GM12878 (cell line): Measurements from ENCODE around the gene KIAA1671. TPM values are rescaled to one million over a fixed set of nuclear protein-coding genes. Genes with fewer than 3 reads are reported as not detected.

ENCODE experiments used
- ATAC-seq: fragments of 200-7000 bp; cut with Tn5 transposase; 3 replicates; pipeline ENCODE4 v1.9.1; 2020; ENCODE audit warnings: mild to moderate bottlenecking, moderate library complexity
- BruUV-seq: library from RNA; stranded (reverse); fragments of 400-500 nt; replicated peaks from 2 replicates; lab custom pipeline; 2021; lab: Mats Ljungman, UMichigan
- CTCF ChIA-PET: fragments of 300-600 bp; sonication (Branson Sonifier 250); formaldehyde crosslinking; extraction: SDS; loops from one replicate; lab custom pipeline; 2021; ENCODE audit warnings: inconsistent platforms; lab: Yijun Ruan, JAX
- POLR2A ChIA-PET: fragments of 350-600 bp; formaldehyde crosslinking; extraction: SDS; loops from one replicate; lab custom pipeline; 2021; ENCODE audit warnings: inconsistent platforms; lab: Charles Lee
- RAD21 ChIA-PET: fragments of 300-600 bp; sonication (Branson Sonifier 250); formaldehyde crosslinking; loops from one replicate; lab custom pipeline; 2023; ENCODE audit warnings: antibody characterized with exemption; ENCODE audit not compliant: unreplicated experiment; lab: Charles Lee
- SMC1A ChIA-PET: fragments of 300-600 bp; sonication (Branson Sonifier 250); formaldehyde crosslinking; loops from one replicate; lab custom pipeline; 2023; ENCODE audit not compliant: unreplicated experiment, uncharacterized antibody; lab: Charles Lee
- DNase-seq: peaks from one replicate; pipeline ENCODE4 v3.0.0-alpha.2; 2011; ENCODE audit warnings: low read depth, low spot score
- FAIRE-seq: peaks from 3 replicates; lab custom pipeline; 2011; peaks lifted over from hg19 to GRCh38; lab: Jason Lieb, UNC
- H2AFZ ChIP-seq: 2 replicates; pipeline ENCODE4 v1.6.0; 2011; ENCODE audit warnings: low read depth, low read length, control low read depth; ENCODE audit not compliant: control insufficient read depth
- H3K27ac ChIP-seq: 2 replicates; pipeline ENCODE4 v1.5.1; 2011; ENCODE audit warnings: control low read depth; ENCODE audit not compliant: control insufficient read depth, insufficient read depth
- H3K27me3 ChIP-seq, 2 experiments: replicated peaks in 1 of 2; 2 replicates each; pipeline versions ENCODE4 v1.6.0 to v1.6.1; 2011; ENCODE audit warnings: low read length in 1 of 2; ENCODE audit not compliant: control insufficient read depth in 2 of 2, insufficient read depth in 2 of 2
- H3K36me3 ChIP-seq, 2 experiments: 2 replicates each; pipeline ENCODE4 v1.5.1; 2011; ENCODE audit warnings: low read length in 1 of 2; ENCODE audit not compliant: control insufficient read depth in 2 of 2, insufficient read depth in 2 of 2
- H3K4me1 ChIP-seq: 2 replicates; pipeline ENCODE4 v1.6.1; 2011; ENCODE audit warnings: mild to moderate bottlenecking, low read length, moderate library complexity, mixed read lengths; ENCODE audit not compliant: control insufficient read depth, insufficient read depth
- H3K4me2 ChIP-seq: 2 replicates; pipeline ENCODE4 v1.6.0; 2011; ENCODE audit warnings: control low read depth; ENCODE audit not compliant: control insufficient read depth, insufficient read depth
- H3K4me3 ChIP-seq: fragments of 200-600 bp; sonication (generic); 2 replicates; pipeline ENCODE4 v1.5.1; 2016
- H3K79me2 ChIP-seq: 2 replicates; pipeline ENCODE4 v1.6.0; 2011; ENCODE audit warnings: low read length; ENCODE audit not compliant: control insufficient read depth, insufficient read depth
- H3K9ac ChIP-seq: 2 replicates; pipeline ENCODE4 v1.8.0; 2011; ENCODE audit warnings: low read length, control low read depth, mixed read lengths; ENCODE audit not compliant: control insufficient read depth, insufficient read depth
- H3K9me3 ChIP-seq: replicated peaks from 3 replicates; pipeline ENCODE4 v1.5.1; 2011; ENCODE audit warnings: mild to moderate bottlenecking, low read length; ENCODE audit not compliant: control insufficient read depth, insufficient read depth
- H4K20me1 ChIP-seq: 2 replicates; pipeline ENCODE4 v1.6.0; 2011; ENCODE audit not compliant: control insufficient read depth, insufficient read depth
- BCL11A ChIP-seq: IDR thresholded peaks from 2 replicates; pipeline ENCODE4 v1.6.1; 2011; ENCODE audit warnings: low read depth, low read length
- BRCA1 ChIP-seq: IDR thresholded peaks from 2 replicates; pipeline ENCODE4 v1.6.1; 2011; ENCODE audit warnings: low read depth, low read length, improper control_type of control experiment
- CBFB ChIP-seq: IDR thresholded peaks from 2 replicates; pipeline ENCODE4 v1.6.1; 2016; ENCODE audit warnings: antibody characterized with exemption, low read depth
- CEBPB ChIP-seq, 2 experiments: fragments of 150-350 bp in 1 of 2; IDR thresholded peaks; 2 replicates each; pipeline ENCODE4 v1.6.1; 2012 to 2014; ENCODE audit warnings: low read depth in 2 of 2, low read length in 2 of 2, borderline replicate concordance in 1 of 2, inconsistent platforms in 1 of 2
- DPF2 ChIP-seq: fragments of 450-650 bp; IDR thresholded peaks from 2 replicates; pipeline ENCODE4 v1.6.1; 2017; ENCODE audit warnings: mild to moderate bottlenecking
- EED ChIP-seq: sonication (generic); IDR thresholded peaks from 2 replicates; pipeline ENCODE4 v1.6.1; 2016; ENCODE audit warnings: antibody characterized with exemption, low read depth
- KAT2A ChIP-seq: conservative IDR thresholded peaks from 2 replicates; pipeline ENCODE4 v1.6.1; 2011; ENCODE audit warnings: low read depth, low read length; ENCODE audit not compliant: control insufficient read depth
- NFYA ChIP-seq: IDR thresholded peaks from 2 replicates; pipeline ENCODE4 v1.6.1; 2011; ENCODE audit warnings: low read depth, mild to moderate bottlenecking, low read length, improper control_type of control experiment, borderline replicate concordance
- POLR2AphosphoS2 ChIP-seq: IDR thresholded peaks from 2 replicates; pipeline ENCODE4 v1.6.1; 2011; ENCODE audit warnings: low read depth, mild to moderate bottlenecking, low read length, improper control_type of control experiment, moderate library complexity
- RAD21 ChIP-seq: IDR thresholded peaks from 2 replicates; pipeline ENCODE4 v1.6.1; 2011; ENCODE audit warnings: mild to moderate bottlenecking, low read depth, low read length, moderate library complexity; ENCODE audit not compliant: insufficient read depth
- SMC3 ChIP-seq: IDR thresholded peaks from 2 replicates; pipeline ENCODE4 v1.6.1; 2011; ENCODE audit warnings: low read length, improper control_type of control experiment, borderline replicate concordance
- STAT3 ChIP-seq: IDR thresholded peaks from 2 replicates; pipeline ENCODE4 v1.6.1; 2011; ENCODE audit warnings: low read depth, low read length, improper control_type of control experiment
- TBL1XR1 ChIP-seq: IDR thresholded peaks from 2 replicates; pipeline ENCODE4 v1.6.1; 2012; ENCODE audit warnings: low read depth, low read length, improper control_type of control experiment
- YY1 ChIP-seq: IDR thresholded peaks from 2 replicates; pipeline ENCODE4 v1.6.1; 2011; ENCODE audit warnings: low read depth, mild to moderate bottlenecking, low read length
- WGBS: methylation state at CpG from one replicate; pipeline ENCODE4 v1.1.6; 2016; ENCODE audit warnings: low lambda C conversion rate; ENCODE audit not compliant: insufficient replicate concordance, insufficient coverage; ENCODE audit errors: missing lambda C conversion rate; 5-methylcytosine and 5-hydroxymethylcytosine counted together
- in situ Hi-C: fragments of 300-500 bp; cut with MboI; formaldehyde crosslinking; loops from 9 replicates; pipeline ENCODE4 v1.14.3; 2018; ENCODE audit warnings: mixed read lengths
- intact Hi-C: fragments of 100-400 bp; cut with micrococcal nuclease; formaldehyde crosslinking; loops from one replicate; pipeline ENCODE4 v1.14.2; 2022; ENCODE audit not compliant: unreplicated experiment
- polyA plus RNA-seq, 11 experiments: library from polyadenylated mRNA; depleted of rRNA in 4 of 11; unstranded in 6 of 11; stranded (reverse) in 5 of 11; fragments of >200 nt; fragmentation: Nextera tagmentation in 4 of 11; fragmentation: Illumina TruSeq in 1 of 11; extraction: Ambion mirVana in 4 of 11; extraction: Trizol in 1 of 11; gene quantifications; 1 replicate in 1 of 11; 2 replicates in 10 of 11; pipeline versions ENCODE4 v1.2.1 to v1.2.3, GENCODE V29; 2011 to 2016; ENCODE audit warnings: inconsistent platforms in 2 of 11, missing spikeins in 2 of 11, low read depth in 1 of 11
- total RNA-seq, 4 experiments: library from RNA; depleted of rRNA in 3 of 4; stranded (reverse); fragments of >200 nt in 3 of 4; fragmentation: Illumina TruSeq in 1 of 4; extraction: Trizol in 1 of 4; gene quantifications; 2 replicates each; pipeline versions ENCODE4 v1.2.1 to v1.2.3, GENCODE V29; 2013 to 2021
- TF ChIP-seq, protein P1 (sequence below): fragments of 450-650 bp; IDR thresholded peaks from 2 replicates; pipeline ENCODE4 v1.6.1; 2017; ENCODE audit warnings: borderline replicate concordance
- TF ChIP-seq, protein P2 (sequence below): fragments of 450-650 bp; formaldehyde crosslinking; IDR thresholded peaks from 2 replicates; pipeline ENCODE4 v1.4.0; 2022; ENCODE audit warnings: mild to moderate bottlenecking, moderate library complexity
- TF ChIP-seq, protein P3 (sequence below): IDR thresholded peaks from 2 replicates; pipeline ENCODE4 v1.6.1; 2012; ENCODE audit warnings: low read depth, low read length, improper control_type of control experiment

KIAA1671 gene
- total and polyA plus RNA-seq, 10 of the 15 experiments (the other 5 are each of a cell fraction or from before 2014, with no cell fraction given), result 0.05 to 2.7 (median 0.33) TPM

DNA sequence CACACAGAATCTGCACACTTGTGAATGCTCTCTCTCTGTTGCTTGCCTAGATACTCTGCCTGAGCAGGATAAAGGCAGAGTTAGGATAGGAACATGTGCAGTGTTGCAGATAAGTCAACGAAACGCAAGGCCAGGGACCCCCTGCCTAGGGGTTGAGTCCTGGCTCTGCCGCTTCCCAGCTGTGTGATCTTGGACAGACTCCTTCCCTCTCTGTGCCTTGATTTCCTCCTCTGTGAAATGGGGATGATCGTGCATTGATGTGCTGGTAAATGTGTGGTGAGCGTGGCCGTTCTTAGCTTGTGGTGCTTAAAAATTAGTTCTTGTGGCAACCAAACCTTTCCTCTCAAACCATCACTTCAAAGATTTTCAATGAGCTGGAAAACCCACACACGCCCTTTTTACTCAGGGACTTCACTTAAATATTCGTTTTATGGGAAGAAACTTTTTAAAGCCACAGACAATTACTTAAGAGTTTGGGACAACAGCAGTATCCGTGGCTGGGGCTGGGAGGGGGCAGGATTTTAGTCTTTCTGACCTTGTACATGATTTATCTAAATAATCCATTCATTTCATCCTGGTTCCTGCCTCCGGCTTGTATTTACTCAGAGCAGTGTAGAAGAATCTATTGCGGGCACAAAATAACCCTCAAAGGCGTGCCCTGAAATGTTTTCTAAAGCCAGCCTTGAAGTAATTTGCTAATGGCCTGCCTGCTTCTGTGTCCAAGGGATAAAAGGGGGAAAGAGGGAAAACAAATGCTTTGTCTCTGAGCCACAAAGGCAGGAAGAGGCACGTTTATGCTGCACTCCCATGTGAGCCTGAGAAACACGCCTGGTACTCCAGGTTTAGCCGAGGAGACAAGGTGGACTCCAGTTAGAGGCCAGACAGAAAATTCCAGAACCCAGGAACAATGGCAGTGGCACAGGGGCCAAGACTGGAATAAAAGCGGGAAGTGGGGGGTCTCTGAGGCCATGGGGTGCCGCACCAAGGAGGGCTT, 162.2 kb downstream of the KIAA1671 start:
- no TSS peak for BruUV-seq
- ChIA-PET POLR2A (no interaction called here), SMC1A (no interaction called here), RAD21 (interaction anchor here (0.9 kb wide), 1 partner anchor 28 kb away, joined by 3 read pairs; no protein-coding TSS in a partner anchor), CTCF (interaction anchor here (1.5 kb wide), 1 partner anchor 55 kb away, joined by 6 read pairs; no protein-coding TSS in a partner anchor)
- whole genome bisulfite sequencing, result 15% methylated on average over 17 of the region's 17 CpGs
- no peaks in the 10 kb centered on the region for H4K20me1 ChIP-seq
- no peak overlapping the region for H3K27ac ChIP-seq
- no peak for ATAC-seq
- H3K9ac ChIP-seq, result no peak overlapping the region
- H3K4me2 ChIP-seq, result no peak overlapping the region
- peaks cover 0 to 13% of the 10 kb centered on the region in 2 experiments; a peak in 3 of 4 replicates for H3K27me3 ChIP-seq
- DNase-seq, result no peak
- no peaks in the 10 kb centered on the region for H3K4me1 ChIP-seq
- H3K9me3 ChIP-seq, result no peaks in the 10 kb centered on the region
- H2AFZ ChIP-seq, result no peak overlapping the region
- H3K79me2 ChIP-seq, result no peaks in the 10 kb centered on the region
- FAIRE-seq, result no peak
- H3K4me3 ChIP-seq, result no peak overlapping the region
- intact Hi-C loops, result no loop called here
- no peaks in the 10 kb centered on the region; a peak in 1 of 4 replicates for H3K36me3 ChIP-seq
- in situ Hi-C loops, result no loop called here
- TF ChIP-seq SMC3, result no peak
- TF ChIP-seq, protein P1, sequence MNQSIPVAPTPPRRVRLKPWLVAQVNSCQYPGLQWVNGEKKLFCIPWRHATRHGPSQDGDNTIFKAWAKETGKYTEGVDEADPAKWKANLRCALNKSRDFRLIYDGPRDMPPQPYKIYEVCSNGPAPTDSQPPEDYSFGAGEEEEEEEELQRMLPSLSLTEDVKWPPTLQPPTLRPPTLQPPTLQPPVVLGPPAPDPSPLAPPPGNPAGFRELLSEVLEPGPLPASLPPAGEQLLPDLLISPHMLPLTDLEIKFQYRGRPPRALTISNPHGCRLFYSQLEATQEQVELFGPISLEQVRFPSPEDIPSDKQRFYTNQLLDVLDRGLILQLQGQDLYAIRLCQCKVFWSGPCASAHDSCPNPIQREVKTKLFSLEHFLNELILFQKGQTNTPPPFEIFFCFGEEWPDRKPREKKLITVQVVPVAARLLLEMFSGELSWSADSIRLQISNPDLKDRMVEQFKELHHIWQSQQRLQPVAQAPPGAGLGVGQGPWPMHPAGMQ, result no peak
- TF ChIP-seq TBL1XR1, result no peak
- no peak for TF ChIP-seq BRCA1
- no peak for TF ChIP-seq NFYA
- no peak for TF ChIP-seq RAD21
- TF ChIP-seq BCL11A, result no peak
- TF ChIP-seq EED, result no peak
- no peak for TF ChIP-seq CEBPB (IDR thresholded peaks at IDR 0.05; ENCODE audit: borderline replicate concordance in 1 of 2, low read depth in 2 of 2, low read length in 2 of 2)
- no peak for TF ChIP-seq CBFB
- TF ChIP-seq YY1, result no peak
- no peak for TF ChIP-seq KAT2A
- no peak for TF ChIP-seq STAT3
- TF ChIP-seq POLR2AphosphoS2, result no peak
- TF ChIP-seq, protein P2, sequence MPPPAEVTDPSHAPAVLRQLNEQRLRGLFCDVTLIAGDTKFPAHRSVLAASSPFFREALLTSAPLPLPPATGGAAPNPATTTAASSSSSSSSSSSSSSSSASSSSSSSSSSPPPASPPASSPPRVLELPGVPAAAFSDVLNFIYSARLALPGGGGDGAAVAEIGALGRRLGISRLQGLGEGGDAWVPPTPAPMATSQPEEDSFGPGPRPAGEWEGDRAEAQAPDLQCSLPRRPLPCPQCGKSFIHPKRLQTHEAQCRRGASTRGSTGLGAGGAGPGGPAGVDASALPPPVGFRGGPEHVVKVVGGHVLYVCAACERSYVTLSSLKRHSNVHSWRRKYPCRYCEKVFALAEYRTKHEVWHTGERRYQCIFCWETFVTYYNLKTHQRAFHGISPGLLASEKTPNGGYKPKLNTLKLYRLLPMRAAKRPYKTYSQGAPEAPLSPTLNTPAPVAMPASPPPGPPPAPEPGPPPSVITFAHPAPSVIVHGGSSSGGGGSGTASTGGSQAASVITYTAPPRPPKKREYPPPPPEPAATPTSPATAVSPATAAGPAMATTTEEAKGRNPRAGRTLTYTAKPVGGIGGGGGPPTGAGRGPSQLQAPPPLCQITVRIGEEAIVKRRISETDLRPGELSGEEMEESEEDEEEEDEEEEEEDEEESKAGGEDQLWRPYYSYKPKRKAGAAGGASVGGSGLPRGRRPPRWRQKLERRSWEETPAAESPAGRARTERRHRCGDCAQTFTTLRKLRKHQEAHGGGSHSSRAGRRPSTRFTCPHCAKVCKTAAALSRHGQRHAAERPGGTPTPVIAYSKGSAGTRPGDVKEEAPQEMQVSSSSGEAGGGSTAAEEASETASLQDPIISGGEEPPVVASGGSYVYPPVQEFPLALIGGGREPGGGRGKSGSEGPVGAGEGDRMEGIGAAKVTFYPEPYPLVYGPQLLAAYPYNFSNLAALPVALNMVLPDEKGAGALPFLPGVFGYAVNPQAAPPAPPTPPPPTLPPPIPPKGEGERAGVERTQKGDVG (CRISPR knock-in tag), result no peak
- TF ChIP-seq DPF2, result no peak
- TF ChIP-seq, protein P3, sequence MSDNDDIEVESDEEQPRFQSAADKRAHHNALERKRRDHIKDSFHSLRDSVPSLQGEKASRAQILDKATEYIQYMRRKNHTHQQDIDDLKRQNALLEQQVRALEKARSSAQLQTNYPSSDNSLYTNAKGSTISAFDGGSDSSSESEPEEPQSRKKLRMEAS, result no peak
